GM21528 (cell line): ENCODE results near the gene IFI30.

ENCODE experiments used
- ATAC-seq: cut with Tn5 transposase; IDR thresholded peaks from one replicate; pipeline ENCODE4 v1.9.1; 2021; ENCODE audit warnings: mild to moderate bottlenecking, moderate library complexity; ENCODE audit not compliant: unreplicated experiment, low FRiP score

IFI30 gene

DNA sequence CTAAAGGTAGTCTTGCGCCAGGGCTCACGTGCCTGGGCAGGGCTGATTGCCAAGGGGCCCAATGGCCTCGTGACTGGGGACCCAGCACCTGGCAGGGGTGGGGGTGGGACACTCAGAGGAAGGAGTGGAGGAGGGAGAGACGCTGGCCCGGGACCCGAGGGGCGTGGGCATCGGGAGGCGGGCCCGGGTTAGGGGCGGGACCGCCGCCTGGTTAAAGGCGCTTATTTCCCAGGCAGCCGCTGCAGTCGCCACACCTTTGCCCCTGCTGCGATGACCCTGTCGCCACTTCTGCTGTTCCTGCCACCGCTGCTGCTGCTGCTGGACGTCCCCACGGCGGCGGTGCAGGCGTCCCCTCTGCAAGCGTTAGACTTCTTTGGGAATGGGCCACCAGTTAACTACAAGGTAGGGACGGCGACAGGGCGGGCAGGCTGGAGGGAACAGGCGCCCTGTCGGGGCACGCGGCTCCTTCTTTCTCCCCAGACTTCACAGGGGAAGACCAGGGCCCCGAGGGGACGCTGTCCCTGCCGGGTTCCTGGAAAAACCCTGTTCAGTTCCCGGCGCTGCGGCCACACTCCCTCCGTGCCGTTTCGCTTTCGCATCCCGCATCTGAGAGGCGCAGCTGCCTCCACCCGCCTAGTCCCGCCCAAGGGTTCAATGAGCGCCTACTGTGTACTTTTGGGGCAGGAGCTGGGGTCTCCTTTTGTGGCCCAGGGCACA lies at the start of gene IFI30:
IFI30 (plus strand) TSS at position 242 of the 717 bp plus-strand sequence; CDS start at position 271, 29 bp downstream.
- peak; percentile 49 for ATAC-seq

DNA sequence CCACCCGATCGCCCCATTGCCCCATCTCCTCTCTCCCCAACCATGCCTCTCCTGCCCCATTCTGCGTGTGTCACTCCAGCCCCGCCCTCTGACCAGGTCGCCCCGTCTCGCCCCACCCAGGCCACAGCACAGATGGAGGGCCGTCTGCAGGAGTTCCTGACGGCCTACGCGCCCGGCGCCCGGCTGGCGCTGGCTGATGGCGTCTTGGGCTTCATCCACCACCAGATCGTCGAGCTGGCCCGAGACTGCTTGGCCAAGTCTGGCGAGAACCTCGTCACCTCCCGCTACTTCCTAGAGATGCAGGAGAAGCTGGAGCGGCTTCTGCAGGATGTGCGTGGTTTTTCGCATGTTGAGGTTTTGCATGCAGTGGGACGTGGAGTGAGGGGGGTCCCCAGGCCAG lies 49.8 kb upstream of the IFI30 start:
- ATAC-seq, result no peak

DNA sequence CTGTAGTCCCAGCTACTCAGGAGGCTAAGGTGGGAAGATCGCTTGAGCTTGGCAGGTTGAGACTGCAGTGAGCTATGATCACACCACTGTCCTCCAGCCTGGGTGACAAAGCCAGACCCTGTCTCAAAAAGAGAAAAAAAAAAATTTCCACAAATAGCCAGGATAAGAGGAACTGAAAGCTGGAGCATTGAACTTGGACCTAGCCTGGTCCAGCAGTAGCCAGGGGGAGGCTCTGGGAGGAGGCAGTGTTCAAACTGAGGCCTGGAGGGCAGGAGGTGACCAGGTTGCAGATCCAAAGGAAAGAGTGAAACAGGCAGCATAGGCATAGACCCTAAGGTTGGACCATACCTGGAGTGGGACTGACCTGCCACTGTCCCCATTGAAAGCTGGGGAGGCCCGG lies 47.5 kb upstream of the IFI30 start:
- no peak for ATAC-seq

DNA sequence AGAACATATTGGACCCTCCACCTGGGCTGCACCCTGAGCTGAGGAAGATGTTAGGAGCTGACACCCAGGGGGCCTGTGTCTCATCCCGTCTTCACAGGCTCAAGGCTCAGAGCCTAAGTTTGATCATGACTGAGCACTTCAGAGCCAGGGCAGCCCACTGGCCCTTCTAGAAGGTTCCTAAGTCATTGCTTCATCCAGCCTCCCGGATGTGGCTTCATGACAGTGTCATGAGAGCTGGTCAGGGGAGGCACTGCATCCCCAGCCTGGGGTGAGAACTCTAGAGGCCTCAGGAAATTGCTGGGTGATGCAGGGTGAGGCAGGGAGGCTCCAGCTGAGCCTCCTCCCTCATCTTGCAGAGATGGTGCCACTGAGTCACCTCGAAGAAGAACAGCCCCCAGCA lies 45.6 kb upstream of the IFI30 start:
- ATAC-seq, result no peak

DNA sequence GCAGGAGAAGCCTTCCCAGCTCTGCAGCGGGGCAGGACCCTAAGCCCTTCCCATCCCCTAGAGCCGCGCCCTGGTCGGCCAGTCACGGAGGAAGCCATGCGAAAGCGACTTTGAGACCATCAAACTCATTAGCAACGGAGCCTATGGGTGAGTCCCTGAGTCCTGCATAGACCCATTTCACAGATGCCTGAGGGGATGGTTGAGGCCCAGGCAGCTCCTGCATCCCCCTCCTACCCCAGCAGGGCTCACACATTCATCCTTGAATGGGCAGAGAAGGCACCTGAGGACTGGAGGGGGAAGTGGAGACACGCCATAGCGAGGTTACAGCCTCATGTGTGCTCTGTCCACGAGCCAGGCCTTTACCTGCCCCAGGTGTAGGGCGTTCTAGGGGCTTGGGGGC lies 44.8 kb upstream of the IFI30 start:
- no peak for ATAC-seq

DNA sequence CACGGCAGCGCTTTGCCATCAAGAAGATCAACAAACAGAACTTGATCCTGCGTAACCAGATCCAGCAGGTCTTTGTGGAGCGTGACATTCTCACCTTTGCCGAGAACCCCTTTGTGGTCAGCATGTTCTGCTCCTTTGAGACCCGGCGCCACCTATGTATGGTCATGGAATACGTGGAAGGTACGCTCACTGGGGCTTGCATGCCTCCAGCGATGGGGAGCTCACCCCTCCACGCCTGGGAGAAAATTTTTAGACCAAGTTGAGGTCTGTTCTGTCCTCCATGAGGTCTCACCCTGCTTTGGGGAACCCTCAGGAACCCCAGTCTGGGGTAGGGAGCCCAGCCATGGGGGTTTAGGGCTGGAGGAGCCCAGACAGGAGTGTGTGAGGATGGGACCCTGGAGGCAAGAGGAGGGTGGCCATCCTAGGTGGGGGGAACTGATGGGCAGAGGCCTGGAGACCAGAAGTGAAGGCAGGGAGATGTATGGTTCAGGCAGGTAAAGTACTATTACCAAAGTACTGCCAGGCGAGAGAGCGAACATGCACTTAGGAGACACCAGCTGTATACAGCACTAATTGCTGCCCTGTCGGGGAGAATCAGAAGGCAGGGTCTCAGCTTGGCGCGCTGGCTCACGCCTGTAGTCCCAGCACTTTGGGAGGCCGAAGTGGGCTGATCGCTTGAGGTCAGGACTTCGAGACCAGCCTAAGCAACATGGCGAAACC lies 42.9 kb upstream of the IFI30 start:
- ATAC-seq, result no peak

DNA sequence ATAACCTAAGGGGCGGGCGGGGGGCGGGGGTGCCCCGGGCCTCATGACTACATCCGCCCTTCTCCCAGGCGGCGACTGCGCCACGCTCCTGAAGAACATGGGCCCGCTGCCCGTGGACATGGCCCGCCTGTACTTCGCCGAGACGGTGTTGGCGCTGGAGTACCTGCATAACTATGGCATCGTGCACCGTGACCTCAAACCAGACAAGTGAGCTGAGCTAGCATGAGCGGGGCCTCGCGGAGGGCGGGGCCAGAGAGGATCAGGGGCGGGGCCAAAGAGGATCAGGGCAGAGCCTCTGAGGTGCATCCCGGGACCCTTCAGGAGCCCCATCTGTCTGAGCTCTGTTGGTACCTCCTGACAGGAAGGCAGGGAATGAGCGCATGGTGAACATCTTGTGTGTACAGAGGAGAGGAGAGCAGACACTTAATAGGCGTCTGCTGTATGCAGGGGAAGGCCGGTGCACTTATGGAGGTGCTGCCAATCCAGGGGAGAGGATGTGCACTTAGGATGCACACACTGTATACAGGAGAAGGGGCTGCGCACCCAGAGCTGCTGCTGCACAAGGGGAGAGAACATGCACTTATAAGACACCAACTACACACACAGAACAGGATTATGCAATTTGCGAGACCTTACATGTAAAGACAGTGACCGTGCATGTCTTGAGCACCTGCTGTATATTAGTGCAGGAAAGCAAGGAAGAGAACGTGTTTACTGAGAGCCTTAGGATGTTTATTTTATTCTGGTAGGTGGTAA lies 41.6 kb upstream of the IFI30 start:
- ATAC-seq, result no peak

DNA sequence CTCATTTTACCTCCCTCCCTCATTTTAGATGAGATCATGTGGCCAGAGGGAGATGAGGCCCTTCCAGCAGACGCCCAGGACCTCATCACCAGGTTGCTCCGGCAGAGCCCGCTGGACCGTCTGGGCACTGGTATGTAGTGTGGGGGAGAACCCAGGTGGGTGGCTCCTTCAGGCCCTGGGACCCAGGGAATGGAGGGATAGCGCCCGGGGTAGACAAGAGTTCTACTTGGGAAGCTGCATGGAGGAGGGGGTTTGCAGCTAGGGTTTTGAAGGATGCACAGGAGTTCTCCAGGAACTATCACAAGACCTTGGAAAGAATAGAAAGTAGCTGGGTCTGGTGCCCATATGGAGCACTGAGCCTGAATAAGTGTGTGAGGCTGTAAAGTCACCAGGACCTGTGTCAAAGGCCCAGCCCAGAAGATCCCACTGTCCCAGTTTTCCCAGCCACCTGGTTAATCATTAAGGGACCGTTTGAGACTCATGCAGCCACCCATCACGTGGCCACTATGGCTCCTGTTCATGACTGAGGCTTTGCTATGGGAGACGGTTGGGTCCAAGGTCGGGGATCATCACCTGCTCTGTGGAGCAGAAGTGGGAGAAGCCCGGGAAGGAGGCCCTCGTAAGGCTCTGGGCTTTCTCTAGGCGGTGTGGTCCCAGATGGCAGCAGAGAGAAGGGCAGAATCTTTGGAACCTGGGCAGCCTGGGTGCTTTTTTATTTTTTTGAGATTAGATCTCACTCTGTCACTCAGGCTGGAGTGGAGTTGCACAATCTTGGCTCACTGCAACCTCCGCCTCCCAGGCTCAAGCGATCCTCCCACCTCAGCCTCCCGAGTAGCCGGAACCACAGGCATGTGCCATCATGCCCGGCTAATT lies 37.7 kb upstream of the IFI30 start:
- no peak for ATAC-seq

DNA sequence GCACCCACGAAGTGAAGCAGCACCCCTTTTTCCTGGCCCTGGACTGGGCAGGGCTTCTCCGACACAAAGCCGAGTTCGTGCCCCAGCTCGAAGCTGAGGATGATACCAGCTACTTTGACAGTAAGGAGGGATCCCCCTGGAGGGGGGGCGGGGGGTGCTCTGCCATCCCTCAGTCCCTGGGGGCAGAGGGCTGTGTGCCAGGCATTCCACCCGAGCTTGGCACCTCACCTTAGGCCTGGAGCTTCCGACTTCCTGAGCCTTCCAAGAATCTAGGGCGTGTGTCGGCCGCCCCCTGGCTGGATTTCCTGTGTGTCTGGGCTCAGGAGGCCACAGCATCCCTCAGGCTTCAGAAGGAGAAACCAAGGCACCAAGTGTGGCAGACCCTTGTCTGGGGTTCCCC lies 36.4 kb upstream of the IFI30 start:
- no peak for ATAC-seq

DNA sequence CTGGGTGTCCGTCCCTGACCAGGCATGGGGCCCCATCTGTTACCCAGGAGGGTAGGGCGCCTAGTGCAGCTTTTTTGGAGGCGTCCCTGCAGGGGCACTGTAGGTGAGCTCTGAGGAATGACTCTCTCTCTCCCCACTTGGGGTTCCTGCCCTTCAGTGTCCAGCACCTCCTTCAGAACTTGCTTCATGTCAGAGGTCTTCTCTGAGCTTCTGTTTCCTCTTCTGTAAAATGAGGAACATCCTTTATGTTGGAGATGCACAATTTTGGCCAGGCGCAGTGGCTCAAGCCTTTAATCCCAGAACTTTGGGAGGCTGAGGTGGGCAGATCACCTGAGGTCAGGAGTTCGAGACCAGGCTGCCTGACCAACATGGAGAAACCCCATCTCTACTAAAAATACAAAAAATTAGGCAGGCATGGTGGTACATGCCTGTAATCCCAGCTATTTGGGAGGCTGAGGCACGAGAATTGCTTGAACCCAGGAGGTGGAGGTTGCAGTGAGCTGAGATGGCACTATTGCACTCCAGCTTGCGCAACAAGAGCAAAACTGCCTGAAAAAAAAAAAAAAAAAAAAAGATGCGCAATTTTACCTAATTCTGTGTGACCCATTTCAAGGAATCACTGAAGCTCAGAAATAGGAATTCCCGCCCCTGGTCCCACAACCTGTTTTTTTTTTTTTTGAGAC lies 35.8 kb upstream of the IFI30 start:
- no peak for ATAC-seq

DNA sequence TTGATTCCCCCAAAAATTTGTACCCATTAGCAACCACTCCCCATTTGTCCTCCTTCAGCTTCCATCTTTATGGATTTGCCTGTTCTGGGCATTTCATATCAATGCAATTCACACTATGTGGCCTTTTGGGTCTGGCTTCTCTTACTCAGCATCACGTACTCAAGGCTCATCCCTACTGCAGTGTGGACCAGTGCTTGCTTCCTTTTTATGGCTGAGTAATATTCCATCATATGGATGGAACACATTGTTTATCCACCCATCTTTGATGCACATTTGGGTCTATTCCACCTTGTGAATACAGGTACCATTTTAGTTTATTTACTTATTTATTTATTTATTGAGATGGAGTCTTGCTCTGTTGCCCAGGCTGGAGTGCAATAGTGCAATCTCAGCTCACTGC lies 33.1 kb upstream of the IFI30 start:
- ATAC-seq, result no peak

DNA sequence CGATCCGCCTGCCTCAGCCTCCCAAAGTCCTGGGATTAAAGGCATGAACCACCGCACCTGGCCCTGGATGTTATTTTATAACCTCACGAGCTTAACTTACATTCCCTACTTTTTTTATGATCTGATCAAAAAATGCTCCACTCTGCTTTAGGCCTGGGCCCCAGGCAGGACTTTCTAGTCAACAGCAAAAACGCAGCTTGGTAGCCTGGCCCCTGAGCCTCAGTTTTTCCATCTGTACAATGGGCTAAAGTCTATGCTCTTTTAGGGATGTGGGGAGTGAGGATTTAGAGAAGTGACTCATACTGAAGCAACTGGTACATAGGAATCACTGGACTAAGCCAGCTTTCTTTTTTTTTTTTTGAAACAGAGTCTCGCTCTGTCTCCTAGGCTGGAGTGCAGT lies 32.6 kb upstream of the IFI30 start:
- no peak for ATAC-seq

DNA sequence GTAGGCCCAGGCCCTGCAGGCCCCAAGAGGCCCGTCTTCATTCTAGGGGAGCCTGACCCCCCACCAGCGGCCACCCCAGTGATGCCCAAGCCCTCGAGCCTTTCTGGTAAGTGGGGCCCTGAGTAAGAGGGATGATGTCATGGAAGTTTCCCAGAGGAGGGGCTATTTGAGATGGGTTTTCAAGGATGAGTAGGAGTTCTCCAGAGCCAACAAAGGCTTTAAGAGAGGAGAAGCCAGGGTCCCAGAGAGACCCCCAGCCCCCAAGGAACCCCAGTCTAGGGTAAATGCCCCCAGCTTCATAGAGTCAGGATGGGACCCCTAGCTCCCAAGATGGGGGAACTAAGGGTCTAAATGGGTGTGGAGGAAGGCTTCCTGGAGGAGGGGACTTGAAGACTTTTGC lies 29.7 kb upstream of the IFI30 start:
- ATAC-seq, result no peak

DNA sequence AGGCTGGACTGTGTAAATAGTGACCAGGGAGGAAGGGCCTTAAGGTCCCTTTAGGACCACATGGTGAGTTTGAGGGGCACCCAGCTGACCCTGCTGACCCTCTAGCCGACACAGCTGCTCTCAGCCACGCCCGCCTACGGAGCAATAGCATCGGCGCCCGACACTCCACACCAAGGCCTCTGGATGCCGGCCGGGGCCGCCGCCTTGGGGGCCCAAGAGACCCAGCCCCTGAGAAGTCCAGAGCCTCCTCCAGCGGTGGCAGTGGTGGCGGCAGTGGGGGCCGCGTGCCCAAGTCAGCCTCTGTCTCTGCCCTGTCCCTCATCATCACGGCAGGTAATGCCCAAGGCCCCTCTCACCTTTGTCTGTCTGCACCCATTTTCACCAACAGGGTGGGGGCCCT lies 29.3 kb upstream of the IFI30 start:
- no peak for ATAC-seq

DNA sequence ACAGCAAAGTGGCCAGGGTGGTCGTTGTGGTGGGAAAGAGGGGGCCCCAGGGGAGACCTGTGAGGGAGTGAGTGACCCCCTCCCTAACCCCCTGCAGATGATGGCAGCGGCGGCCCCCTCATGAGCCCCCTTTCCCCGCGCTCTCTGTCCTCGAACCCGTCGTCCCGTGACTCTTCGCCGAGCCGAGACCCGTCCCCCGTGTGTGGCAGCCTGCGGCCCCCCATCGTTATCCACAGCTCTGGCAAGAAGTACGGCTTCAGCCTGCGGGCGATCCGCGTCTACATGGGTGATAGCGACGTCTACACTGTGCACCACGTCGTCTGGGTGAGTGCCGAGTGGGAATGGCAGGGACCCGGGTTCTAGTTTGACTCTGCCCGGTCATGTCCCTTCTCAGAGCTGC lies 28.7 kb upstream of the IFI30 start:
- ATAC-seq, result no peak

DNA sequence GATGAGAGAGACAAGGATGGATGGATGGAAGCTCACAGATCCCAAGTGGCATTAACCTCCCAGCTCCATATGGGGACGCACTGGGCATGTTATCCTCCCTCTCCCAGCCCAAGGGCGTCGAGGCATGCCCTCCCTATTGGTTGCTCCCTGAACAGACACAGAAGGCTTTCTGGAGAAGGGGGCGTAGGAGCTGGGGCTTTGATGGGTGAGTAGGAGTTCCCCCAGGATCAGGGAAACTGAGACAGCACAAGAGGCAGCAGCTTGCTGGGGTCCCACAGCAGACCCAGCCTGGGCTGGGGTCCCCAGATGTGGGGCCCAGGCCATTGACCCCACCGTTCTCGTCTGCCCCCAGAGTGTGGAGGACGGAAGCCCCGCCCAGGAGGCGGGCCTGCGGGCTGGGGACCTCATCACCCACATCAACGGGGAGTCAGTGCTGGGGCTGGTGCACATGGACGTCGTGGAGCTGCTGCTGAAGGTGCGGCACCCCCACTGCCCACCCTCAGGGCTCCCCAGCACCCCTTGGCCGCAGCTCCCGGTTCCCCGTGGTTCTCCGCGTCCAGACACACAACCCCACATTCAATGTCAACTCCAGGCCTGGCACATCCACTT lies 28.1 kb upstream of the IFI30 start:
- ATAC-seq, result no peak

DNA sequence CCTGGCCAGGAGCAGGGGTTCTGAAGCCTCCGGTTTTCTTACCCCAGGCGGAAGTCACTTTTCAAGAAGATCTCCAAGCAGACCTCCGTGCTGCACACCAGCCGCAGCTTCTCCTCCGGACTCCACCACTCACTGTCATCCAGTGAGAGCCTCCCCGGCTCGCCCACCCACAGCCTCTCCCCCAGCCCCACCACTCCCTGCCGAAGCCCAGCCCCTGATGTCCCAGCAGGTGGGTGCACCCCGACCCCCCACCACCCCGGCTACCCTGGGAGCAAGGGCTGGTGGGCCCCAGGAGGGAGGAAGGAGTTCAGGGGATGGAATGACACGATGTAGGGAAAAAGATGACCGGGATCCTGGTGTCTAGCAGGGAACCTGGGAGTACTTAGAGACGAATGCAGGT lies 26.2 kb upstream of the IFI30 start:
- no peak for ATAC-seq

DNA sequence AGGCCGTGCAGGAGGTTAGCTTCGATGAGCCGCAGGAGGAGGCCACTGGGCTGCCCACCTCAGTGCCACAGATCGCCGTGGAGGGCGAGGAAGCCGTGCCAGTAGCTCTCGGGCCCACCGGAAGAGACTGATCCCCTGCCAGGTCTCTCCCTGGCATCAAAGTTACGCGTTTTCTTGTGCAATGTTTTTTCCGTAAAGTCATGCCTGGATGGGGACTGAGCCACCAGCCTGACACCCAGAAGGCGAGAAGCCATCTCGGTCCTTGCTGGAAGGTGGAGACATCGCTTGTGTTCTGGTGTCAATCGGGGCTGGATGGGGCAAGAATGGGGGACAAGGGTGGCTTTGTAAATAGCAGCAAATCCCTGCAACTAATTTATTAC lies 24.0 kb upstream of the IFI30 start:
- ATAC-seq, result no peak

DNA sequence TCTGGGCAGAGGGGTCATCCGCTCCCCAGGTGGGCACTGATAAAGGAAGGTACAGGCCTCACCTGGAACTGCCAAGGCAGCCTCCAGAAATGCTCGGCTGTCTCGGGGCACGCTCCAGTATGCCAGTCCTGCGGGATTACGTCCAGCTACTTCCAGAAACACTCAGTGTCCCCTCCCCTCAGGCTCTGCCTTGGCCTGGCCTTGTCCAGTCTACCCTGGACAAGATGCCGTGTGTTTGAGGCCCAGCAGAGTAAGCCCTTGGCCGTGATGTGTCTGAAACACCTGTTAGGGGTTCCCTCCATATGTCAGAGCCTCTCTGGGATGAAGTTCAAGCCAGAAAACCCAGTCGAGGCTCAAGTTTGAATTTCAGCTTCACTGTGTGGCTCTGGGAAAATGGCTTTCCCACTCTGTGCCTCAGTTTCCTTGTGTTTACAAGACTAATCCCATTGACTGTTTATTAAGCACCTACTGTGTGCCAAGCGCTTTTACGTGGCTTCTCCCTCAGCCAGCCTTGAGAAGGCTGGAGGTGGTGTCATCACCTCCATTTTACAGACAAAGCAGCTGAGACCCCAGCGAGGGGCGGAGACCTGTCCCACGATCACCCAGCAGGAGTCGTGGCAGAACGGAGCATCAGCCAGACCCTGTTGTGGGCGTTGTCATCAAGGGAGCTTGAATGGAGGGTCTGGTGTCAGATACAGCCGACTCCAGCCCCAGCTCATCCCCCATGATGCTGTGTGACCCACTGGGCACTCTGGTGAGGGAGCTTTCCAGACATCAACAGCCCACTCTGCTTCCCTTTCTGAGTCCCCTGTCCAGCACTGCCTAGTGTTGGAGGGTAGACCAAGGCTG lies 22.6 kb upstream of the IFI30 start:
- no peak for ATAC-seq
